GM18907 (cell line): ENCODE data around the gene GRK3.
A peak's percentile ranks its signal among the peaks of the same experiment; 100 is the strongest.

Experiments used
- ATAC-seq: cut with Tn5 transposase; IDR thresholded peaks from one replicate; pipeline ENCODE4 v1.9.1; 2021; ENCODE audit warnings: mild to moderate bottlenecking, moderate library complexity; ENCODE audit not compliant: unreplicated experiment

Gene GRK3

DNA sequence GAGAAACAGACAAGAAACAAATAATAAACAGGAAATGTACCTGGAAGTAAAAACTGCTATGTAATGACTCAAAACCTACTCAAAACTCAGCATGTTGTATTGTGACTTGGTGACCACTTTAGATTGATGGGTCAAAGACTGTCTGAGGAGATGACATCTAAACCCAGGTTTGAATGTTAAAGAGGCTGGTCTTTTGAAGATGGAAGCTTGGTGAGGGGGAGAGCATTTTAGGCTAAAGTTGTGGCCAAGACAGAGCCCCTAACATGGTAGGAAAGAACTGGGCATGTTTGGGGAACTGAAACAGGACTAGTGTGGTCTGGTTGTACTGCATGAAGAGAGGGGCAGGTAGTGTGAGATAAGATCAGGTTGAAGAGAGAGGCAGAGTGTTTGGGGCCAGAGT, 92.2 kb downstream of the GRK3 start:
- peak; percentile 76 for ATAC-seq

DNA sequence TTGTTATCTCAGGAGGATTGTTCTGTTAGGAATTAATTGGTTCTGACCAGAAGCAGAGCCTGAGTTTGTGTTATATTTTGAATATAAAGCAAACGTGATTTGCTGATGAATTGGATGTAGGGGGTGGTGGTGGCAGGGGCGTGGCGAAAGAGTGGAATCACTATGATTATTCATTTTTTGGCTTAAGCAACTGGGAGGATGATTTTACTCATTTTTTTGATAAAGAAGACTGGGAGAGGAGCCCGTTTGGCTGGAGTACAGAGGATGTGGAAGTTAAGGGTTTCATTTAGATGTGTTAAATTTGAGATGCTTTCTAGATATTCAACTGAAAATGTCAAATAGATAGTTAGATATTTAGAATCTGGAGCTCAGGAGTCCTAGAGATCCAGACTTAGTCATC, 94.2 kb downstream of the GRK3 start:
- ATAC-seq = no peak

DNA sequence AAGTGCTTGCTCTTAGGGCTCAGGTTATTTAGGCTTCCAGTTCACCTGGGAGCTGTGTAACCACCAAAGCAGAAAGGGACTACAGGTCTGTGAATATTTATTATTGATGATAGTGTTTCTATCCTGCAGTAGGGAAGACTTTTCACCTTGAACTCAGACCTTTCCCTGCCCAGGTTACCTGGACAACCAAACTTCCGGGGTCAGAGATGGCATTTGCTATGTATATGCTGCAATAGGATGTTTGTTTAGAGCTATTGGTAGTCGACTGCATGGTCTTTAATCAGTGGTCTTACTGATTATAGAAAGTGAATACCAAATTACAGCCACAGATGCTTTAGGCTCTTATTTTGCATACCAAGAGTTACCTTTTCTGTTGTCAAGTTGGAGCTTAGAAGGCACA, 94.9 kb downstream of the GRK3 start:
- no peak for ATAC-seq

DNA sequence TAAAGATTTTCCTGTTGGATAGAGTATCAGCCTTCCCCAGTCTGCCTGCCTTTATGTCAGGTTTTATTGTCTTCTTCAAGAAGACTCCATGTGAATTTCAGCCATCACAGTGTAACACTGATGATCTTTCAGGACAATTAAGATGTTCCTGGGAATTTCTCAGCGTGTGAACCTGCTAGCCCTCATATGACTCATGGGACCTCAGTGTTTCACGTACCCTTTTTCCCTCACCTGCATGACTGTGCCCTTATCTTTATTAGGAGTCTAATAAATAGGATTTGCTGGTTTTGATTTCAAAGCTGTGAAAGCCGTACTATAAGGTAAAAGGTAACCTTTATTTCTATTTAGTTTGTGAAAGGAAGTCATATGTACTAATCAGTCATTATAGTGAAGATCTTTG, 95.9 kb downstream of the GRK3 start:
- no peak for ATAC-seq

DNA sequence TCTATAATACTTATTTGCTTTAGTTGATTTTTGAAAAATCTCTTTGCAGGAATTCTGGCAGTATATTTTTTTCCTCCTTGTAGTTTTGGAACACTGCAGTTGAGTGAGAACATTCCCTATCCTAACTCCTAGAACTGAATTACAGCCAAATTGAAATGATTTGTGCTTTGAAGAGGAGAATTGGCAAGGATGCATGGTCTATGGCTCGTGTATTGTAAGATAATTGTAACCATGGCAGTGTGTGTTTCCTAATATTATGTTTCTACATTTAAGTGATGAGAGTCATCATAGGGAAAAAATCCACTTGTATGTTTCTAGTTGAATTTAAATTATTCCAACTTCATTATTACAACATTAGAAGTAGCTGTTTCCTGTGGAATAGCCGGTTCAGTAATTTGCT, 96.6 kb downstream of the GRK3 start:
- no peak for ATAC-seq

DNA sequence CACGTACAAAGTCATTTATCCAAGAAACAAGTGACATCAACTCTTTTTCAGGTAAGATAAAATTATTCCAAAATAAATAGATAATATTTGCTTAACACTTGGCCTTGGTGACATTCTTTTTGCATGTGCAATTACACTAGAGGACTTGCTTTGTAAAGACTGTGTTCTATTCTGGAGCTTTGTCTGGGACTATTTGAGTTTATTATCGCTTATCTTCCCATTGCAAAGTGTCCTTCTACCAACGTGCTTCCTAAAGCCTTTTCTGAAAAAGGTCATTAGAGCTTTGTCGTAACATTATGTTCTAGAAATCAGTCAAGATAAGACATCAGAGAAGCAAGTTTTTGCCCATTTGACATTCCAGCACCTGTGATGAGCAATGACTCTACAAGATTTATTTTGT, 99.2 kb downstream of the GRK3 start:
- ATAC-seq = no peak

DNA sequence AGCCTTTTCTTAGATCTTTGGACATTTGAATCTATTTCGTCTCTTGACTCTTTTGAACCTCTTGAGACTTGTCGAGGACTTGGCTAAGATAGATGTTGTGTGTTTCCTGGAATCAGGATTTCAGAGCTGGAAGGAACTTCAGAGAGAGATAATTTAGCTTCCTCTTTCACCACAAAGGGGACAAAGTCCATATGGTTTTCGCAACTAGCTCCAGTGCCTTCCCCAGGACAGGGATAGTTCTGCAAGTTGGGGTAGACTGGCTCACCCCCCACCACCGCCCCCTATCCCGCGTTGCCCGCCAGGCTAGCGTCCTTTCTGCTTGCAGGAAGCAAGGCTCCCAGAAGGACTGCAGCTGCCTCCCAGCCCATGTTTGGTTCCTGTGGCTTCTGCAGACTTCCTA, 101.8 kb downstream of the GRK3 start:
- no peak for ATAC-seq

DNA sequence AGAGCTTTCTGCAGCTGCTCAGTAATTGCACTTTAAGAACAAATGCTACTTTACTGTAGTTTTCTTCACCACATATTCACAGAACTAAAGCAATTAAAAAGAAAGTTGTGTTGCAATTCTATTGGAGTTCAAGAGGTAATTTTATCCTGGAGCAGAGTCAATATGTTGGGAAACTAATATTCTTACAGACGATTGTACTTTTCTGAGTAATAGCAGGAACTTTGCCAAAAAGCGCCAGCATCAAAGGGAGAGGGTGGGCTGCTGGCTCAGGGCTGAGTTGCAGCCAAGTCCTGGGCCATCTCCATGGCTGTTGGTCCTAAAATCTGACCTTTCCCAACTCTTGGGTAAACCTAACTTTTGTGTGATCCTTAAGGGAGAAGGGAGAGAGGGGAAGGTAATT, 104.0 kb downstream of the GRK3 start:
- no peak for ATAC-seq

DNA sequence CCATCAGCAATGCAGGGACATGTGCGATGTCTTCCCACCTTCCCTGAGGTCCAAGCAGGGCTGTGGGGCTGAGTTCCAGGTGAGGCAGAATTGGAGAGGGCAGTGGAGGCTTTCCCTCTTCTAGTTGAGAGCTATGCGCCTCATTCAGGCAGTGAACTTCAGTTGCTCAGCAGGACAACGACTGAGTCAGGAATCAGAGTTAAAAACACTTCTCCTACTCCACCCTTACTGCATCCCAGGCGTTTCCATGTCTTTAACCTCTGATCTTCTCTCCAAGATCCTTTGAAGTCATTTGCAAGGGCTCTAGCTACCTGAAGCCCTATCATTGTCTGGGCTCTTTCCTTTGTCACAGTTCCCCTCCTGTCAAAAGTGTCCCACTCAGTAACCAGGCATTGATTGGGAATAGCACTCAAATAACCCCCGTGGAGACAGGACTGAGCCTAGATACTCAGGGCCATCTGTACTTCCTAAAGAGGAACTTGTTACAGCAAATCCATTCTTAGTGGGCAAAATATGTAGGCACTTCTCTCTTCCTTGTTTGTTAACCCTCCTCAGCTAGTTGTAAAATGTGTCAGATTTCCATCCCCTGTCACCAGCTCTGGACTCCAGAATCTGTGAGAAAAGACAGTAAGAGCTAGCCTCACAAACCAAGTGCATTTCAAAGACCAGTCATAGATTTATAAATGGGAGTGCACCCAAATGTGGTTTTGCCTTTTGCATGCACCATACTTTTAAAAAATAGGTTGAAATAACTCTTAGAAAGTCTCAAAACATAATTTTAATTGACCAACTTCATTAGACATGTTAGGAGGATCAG, 105.0 kb downstream of the GRK3 start:
- no peak for ATAC-seq

DNA sequence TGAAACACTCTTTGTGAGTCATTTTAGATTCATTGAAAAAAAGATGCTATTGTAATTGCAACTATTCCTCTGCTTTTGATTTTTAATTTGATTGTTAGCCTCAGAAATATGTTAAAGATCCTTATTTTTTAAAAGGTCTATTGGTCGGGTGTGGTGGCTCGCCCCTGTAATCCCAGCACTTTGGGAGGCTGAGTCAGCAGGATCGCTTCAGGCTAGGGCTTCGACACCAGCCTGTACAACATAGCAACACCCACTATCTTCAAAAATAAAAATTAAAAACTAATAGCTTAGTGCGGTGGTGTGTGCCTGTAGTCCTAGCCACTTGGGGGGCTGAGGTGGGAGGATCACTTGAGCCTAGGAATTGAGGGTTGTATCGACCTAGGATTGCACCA, 105.6 kb downstream of the GRK3 start:
- no peak for ATAC-seq

DNA sequence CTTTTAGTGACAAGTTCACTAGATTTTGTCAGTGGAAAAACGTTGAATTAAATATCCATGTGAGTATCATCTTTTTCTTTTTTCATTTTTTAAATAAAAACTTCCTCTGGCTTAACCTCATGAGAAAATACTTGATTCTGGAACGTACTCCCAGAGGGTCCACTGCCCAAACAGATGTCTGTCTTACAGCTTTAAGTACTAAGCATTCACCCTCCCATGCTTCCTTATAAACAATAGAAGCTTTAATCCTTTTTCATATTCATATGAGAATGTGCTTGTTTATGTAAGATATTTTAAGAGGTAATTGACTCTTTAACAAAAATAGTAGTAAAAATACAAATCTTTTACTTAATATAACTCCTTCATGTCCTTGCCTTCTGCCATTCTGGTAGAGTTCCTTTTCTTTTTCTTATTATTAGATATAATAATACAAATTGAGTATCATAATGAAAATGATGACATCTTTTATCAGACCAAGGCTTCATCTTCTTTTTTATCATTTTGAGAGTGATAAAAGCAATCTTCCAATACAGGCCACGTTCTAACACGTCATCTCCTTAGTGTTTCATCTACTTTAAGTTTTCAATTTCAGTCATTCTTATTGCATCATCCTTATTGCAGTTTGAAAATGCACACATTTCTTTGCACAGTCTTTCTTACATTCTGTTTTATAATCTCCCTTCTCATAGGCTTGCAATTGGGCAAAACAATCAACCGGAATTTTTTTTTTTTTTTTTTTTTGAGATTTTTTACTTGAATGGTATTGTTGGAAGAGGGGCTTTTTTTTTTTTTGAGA, 108.0 kb downstream of the GRK3 start:
- no peak for ATAC-seq

DNA sequence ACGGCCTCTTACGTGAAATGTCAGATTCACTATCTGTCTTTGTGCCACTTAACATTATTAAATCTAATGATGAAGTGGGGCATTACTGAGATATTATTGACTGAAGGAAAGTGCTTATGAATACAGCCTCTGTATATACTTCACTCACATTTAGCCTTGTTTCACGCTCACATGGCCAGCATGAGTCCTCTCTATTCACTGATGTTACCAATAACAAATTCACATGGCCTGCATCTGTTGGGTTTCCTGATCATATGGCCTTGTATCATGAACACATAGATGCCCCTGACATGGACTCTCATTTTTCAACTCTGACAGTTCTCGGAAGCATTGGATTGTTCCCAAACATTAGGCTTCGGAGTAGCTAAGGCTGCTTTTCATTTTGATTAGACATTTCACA, 109.2 kb downstream of the GRK3 start:
- no peak for ATAC-seq

DNA sequence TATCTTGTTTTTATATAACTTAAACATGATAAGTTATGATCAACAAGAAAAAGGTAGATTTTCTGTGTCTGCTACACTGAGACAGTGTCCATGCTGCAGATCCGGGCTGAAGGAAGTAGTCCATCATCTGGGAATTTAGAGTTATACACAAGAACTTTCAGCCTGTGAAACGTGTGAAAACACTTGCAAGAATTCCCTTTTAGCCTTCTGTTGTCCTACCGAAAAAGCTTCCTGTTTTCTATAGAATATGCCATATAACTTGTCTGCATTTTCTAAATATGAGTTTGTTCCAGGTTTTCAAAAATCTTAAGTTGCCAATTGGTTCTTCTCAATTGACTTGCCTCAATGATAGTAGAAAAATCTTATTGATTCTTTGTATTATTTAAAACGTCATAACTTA, 113.2 kb downstream of the GRK3 start:
- no peak for ATAC-seq

DNA sequence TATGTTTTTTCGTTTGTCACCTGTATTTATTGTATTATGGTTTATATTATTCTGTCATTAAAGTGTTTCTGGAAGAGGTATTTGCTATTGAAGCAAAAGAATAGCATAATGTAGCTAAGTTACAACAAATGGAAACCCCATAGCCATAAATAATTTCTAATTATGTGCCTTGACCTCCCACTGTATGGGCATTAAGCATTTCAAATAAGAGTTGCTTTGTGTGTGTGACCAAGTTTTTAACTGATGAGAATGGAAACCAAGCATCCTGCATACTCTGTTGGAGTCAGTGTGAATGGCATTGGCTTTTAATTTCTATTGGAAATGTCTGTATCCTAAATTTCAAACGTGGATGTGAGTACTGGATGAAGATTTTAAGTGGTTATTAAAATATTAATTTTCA, 115.6 kb downstream of the GRK3 start:
- ATAC-seq = no peak

DNA sequence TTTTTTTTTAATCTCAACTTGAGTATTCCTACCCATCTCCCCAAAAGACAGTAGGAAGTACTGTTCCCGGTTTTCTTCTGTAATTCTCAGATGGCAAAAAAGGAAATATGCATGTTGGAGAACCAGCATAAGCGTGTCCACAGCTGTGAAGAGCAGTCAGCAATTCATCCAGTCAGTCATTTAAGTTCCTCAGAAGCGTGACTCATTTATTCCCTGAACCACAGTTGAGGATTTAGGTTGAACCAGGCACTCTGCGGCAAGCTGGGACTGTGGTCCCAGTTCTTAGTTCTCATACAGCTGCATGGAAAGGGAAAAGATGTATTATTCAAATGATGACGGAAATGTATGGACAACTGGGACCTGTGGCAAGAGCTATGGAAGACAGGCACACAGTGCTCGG, 116.5 kb downstream of the GRK3 start:
- no peak for ATAC-seq

DNA sequence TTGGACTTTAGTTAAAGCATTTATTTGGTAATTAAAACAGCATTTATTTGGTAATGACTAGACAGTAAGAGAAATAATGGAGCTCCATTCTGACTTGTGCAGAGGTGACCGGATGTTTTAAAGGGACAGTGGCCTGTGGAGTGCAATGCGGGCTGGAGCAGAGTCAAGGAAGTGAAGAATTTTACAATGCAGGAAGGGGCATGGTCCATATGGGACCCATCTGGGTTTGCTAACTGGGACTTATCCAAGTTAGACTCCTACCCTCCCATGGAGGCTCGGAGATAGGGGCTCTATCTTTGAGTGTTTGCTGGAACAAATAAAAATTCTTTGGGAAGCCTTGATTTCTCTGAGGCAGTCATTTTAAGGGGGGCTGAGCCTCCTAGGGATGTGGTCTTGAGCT, 117.6 kb downstream of the GRK3 start:
- no peak for ATAC-seq

DNA sequence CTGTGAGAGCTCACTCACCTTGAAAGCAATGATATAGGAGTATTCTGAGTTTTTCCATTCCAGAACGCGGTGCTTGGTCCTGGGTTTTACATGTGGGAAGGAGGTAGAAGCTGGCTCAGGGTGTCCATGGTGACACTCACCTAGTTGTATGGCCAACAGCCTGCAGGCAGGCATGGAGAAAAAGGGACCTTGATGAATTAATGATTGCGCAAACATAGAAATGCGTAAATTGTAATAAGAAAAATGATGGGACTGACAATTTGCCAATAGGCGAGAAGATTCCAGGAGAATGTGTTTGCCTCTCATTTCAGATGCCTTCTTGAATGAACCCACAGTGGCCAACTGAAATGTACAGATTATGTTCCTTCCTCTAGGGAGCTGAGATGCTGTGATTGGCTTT, 124.2 kb downstream of the GRK3 start:
- no peak for ATAC-seq

DNA sequence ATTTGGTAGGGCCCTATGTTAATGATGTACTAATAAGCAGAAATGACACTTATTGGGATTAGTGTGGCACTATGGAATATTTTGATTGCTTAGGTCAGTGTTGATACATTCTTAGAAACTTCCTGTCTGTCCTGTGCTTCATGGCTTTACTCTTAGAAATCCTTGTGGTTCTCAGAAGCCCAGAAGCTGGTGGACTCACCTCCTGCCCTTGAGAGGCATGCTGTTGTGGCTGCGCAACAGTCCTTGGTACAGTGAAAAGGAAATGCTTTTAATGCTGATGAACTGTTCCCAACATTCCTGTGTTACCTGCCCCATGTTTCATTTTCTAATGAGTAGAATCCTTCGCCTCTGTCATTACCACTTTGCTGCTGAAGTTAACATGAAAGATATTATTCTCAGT, 125.2 kb downstream of the GRK3 start:
- no peak for ATAC-seq

DNA sequence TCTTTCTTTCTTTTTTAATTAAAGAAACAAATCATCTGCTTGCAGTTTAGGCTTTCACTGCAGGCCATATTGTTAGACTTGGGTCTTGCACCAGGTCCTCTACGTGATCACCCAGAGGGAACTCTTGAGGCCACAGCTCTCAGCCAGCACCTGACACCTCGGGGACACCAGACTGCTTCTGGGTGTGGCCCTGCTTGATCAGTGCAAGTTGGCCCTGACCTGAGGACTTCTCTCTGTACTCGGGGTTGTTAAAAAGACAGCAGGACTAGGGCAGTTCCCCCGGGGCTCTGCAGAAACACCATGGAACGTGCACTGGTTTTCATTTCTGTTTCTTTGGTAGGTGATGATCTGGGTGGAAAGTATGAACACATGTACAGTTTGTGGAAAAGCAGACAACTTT, 126.3 kb downstream of the GRK3 start:
- no peak for ATAC-seq

DNA sequence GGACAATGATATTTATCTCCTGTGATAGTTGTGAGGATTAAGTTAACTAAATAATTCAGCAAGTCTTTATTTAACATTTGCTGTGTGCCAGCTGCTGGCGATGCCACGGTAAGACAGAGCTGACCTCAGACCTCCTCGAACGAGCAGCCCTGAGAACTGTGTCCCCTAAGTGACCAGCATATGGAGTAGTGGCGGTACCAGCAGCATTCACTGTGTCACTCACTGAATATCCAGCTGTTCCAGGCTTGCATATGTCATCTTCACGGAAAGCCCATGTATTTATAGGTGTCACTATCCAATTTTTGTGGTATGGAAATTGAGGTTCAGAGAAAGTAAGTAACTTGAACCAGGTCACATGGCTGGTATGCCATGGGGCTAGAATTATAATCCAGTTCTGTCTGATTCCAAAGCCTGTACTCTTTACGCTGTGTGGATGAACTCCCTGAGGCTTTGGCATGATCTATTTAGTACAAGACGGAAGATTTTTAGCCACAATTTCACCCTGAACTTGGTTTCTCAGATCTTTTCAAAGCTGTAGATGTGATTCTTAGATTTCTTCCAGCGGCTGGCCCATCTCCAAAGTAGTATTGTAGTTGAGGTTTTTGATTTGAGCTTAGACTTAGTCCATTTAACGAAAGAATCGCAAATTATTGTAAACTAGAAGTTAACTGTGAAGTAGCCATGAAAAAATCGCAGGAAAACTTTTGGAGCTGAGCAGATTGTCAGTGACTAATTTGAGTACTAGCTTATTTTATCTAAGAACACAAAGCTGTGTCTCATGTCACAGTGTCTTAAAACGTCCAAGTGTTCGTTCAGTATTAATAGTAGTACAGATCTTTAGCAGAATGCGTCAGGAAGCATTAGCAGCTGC, 128.2 kb downstream of the GRK3 start:
- ATAC-seq = no peak

DNA sequence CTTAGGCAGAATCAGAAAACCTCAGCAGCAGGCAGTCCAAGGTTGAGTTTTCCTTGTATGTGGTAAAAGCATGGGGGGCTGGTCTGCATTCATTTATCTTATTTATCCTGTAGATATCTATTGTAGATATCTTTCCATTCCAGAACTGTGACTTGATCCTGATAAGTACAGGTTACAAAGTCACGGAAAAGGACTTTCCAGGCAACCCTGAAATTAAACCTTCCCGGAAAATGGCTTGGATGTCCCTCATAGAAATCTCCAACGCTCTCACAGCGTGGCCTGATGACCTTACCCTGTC, 128.7 kb downstream of the GRK3 start:
- ATAC-seq = no peak
